H1 (cell line): ENCODE results near the gene SMIM17. TPM values are rescaled to one million over a fixed set of nuclear protein-coding genes. Genes with fewer than 3 reads are reported as not detected.

Experiments
- CTBP2 ChIP-seq: IDR thresholded peaks from 2 replicates; pipeline ENCODE4 v1.7.0; 2011; ENCODE audit warnings: borderline replicate concordance, mild to moderate bottlenecking, moderate library complexity, mixed read lengths, low read length; ENCODE audit not compliant: insufficient read depth, insufficient read length
- EZH2 ChIP-seq: fragments of 200-600 bp; sonication (generic); IDR thresholded peaks from 2 replicates; pipeline ENCODE4 v1.7.1; 2012; ENCODE audit warnings: low read depth, mild to moderate bottlenecking, moderate library complexity, low read length, inconsistent platforms; ENCODE audit not compliant: severe bottlenecking
- GABPA ChIP-seq: IDR thresholded peaks from 2 replicates; pipeline ENCODE4 v1.6.1; 2011; ENCODE audit warnings: mild to moderate bottlenecking, low read length, moderate library complexity, borderline replicate concordance; ENCODE audit not compliant: insufficient read depth
- HDAC6 ChIP-seq: IDR thresholded peaks from one replicate; pipeline ENCODE4 v1.7.1; 2012; ENCODE audit warnings: low read depth, mild to moderate bottlenecking, inconsistent platforms, low read length, moderate library complexity
- NRF1 ChIP-seq: IDR thresholded peaks from 2 replicates; pipeline ENCODE4 v1.6.1; 2011; ENCODE audit warnings: mild to moderate bottlenecking, low read depth, low read length, improper control_type of control experiment
- SIN3A ChIP-seq, 2 experiments: IDR thresholded peaks in 1 of 2; conservative IDR thresholded peaks in 1 of 2; 2 replicates each; pipeline ENCODE4 v1.6.1; 2011 to 2012; ENCODE audit warnings: low read length in 2 of 2, improper control_type of control experiment in 1 of 2, low read depth in 1 of 2, mild to moderate bottlenecking in 1 of 2
- polyA plus RNA-seq, 7 experiments: library from polyadenylated mRNA; depleted of rRNA in 3 of 7; stranded (reverse) in 5 of 7; unstranded in 2 of 7; fragments of >200 nt in 5 of 7; fragments of 200-250 nt in 2 of 7; gene quantifications; 1 replicate in 5 of 7; 2 replicates in 1 of 7; 4 replicates in 1 of 7; pipeline versions ENCODE4 v1.2.1 to v1.2.3, GENCODE V29; 2011 to 2013; ENCODE audit warnings: missing spikeins in 2 of 7, mixed read lengths in 2 of 7
- total RNA-seq: library from RNA; stranded (reverse); fragmentation: NEBNext Ultra II Directional; extraction: Animal tissue kit (Norgen Biotek cat#: 25700); gene quantifications from 2 replicates; pipeline ENCODE4 v1.2.1, GENCODE V29; 2021
- TF ChIP-seq, protein P1 (sequence below): IDR thresholded peaks from 2 replicates; pipeline ENCODE4 v1.6.1; 2012; ENCODE audit warnings: inconsistent platforms

The SMIM17 gene
- total and polyA plus RNA-seq, 2 of the 8 experiments (the other 6 are each of a cell fraction or from before 2014, with no cell fraction given), result 0.06 TPM; not detected in 1

DNA sequence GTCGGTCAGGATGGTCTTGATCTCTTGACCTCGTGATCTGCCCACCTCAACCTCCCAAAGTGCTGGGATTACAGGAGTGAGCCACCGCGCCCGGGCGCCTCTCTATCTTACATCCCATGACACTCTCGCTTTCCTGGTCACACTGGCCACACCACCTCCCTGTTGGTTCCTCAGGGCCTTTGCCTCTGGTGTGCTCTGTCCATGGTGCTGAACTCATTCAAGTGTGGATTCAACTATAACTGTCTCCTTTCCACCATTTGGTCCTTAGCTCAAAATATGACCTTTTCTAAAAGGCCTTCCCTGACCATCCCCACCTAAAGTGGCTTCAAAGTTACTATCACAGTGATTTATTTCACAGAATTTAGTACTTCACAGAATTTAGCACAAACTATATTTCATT, 3.7 kb upstream of the SMIM17 start (continued):
- no peak for TF ChIP-seq NRF1
- TF ChIP-seq SIN3A (conservative IDR thresholded peaks at IDR 0.05 in 1 of 2, IDR thresholded peaks at IDR 0.05 in 1 of 2; ENCODE audit: low read depth in 1 of 2, low read length in 2 of 2), result no peak
- no peak for TF ChIP-seq HDAC6
- TF ChIP-seq CTBP2, result no peak
- TF ChIP-seq GABPA, result no peak
- no peak for TF ChIP-seq EZH2
- TF ChIP-seq, protein P1, sequence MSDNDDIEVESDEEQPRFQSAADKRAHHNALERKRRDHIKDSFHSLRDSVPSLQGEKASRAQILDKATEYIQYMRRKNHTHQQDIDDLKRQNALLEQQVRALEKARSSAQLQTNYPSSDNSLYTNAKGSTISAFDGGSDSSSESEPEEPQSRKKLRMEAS, result no peak
- TF ChIP-seq, all 59 proteins: peak for 0
